Hepatocyte (in vitro differentiated cells): Measurements from ENCODE around the gene CSMD2.

Experiments
- EZH2 ChIP-seq: fragments of 200-600 bp; sonication (generic); IDR thresholded peaks from 2 replicates; pipeline ENCODE4 v1.6.1; 2016; ENCODE audit warnings: antibody characterized with exemption, mild to moderate bottlenecking, borderline replicate concordance
- TF ChIP-seq, protein P1 (sequence below): fragments of 200-600 bp; sonication (generic); IDR thresholded peaks from 2 replicates; pipeline ENCODE4 v1.5.1; 2016; ENCODE audit warnings: antibody characterized with exemption, mild to moderate bottlenecking; ENCODE audit not compliant: poor library complexity

- TF ChIP-seq, protein P1, sequence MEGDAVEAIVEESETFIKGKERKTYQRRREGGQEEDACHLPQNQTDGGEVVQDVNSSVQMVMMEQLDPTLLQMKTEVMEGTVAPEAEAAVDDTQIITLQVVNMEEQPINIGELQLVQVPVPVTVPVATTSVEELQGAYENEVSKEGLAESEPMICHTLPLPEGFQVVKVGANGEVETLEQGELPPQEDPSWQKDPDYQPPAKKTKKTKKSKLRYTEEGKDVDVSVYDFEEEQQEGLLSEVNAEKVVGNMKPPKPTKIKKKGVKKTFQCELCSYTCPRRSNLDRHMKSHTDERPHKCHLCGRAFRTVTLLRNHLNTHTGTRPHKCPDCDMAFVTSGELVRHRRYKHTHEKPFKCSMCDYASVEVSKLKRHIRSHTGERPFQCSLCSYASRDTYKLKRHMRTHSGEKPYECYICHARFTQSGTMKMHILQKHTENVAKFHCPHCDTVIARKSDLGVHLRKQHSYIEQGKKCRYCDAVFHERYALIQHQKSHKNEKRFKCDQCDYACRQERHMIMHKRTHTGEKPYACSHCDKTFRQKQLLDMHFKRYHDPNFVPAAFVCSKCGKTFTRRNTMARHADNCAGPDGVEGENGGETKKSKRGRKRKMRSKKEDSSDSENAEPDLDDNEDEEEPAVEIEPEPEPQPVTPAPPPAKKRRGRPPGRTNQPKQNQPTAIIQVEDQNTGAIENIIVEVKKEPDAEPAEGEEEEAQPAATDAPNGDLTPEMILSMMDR: no peak
- TF ChIP-seq EZH2: no peak
These were observed 548.2 kb downstream of the CSMD2 start for GRCh38 chr1:33616780-33617179.
